ENCODE measurements around the gene PDGFD.

DNA sequence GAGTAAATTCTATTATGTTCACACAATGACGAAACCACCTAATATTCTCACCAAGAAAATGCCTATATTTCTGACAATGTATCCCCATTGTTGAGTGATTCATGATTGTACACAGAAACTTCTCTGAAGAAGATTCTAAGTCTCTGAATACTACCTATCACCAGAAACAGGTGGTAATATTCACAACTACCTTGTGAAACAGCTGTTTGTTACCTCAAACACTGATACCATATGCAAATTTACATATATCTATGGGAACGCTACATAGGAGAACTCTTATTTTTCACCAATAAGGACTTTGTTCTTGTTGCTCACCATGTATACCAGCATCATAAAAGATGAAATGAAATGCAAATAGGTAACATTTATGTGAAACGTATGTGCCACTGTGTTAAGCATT, 59.3 kb downstream of the PDGFD start:
- no peak for TF ChIP-seq EZH2 (IDR thresholded peaks at IDR 0.05; ENCODE audit: low read length)
- TF ChIP-seq, protein P1, sequence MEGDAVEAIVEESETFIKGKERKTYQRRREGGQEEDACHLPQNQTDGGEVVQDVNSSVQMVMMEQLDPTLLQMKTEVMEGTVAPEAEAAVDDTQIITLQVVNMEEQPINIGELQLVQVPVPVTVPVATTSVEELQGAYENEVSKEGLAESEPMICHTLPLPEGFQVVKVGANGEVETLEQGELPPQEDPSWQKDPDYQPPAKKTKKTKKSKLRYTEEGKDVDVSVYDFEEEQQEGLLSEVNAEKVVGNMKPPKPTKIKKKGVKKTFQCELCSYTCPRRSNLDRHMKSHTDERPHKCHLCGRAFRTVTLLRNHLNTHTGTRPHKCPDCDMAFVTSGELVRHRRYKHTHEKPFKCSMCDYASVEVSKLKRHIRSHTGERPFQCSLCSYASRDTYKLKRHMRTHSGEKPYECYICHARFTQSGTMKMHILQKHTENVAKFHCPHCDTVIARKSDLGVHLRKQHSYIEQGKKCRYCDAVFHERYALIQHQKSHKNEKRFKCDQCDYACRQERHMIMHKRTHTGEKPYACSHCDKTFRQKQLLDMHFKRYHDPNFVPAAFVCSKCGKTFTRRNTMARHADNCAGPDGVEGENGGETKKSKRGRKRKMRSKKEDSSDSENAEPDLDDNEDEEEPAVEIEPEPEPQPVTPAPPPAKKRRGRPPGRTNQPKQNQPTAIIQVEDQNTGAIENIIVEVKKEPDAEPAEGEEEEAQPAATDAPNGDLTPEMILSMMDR (optimal IDR thresholded peaks at IDR 0.05 in 1 of 3, IDR thresholded peaks at IDR 0.05 in 1 of 3, conservative IDR thresholded peaks at IDR 0.05 in 1 of 3; ENCODE audit: extremely low read depth in 1 of 3, insufficient read depth in 2 of 3, low read length in 3 of 3) = no peak
